ENCODE data around the gene ZCRB1. TPM values are rescaled to one million over a fixed set of nuclear protein-coding genes. Genes with fewer than 3 reads are reported as not detected.

ZCRB1 gene
- total and polyA plus RNA-seq, 7 donors = 25.0 to 63.1 (median 38.4) TPM

DNA sequence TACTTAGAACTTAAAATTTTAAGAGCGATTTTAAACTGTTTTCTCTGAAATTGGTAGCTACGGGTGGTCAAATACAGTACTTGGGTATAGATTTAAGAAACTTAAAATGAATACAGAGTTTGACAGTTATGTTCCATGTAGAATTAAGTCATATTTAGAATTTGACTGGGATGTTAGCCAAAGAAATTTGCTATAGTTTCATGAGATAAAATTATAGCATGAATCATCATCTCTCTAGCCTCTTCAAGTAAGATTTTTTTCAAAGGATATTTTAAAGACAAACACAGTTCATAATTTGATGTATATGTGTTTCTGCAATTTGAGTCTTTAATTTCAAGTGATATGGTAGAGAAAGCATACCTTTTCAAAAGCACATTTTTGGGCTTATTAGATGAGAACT, 41.0 kb downstream of the ZCRB1 start:
- no peaks in the 10 kb centered on the region for H3K9me3 ChIP-seq
- H3K27ac ChIP-seq = no peak overlapping the region
- no peak for DNase-seq
- no peak overlapping the region for H3K4me3 ChIP-seq
- WGBS, 2 donors = 89 to 90% methylated on average over 2 of the region's 2 CpGs
- no peaks in the 10 kb centered on the region for H3K36me3 ChIP-seq
- intact Hi-C loops (cut with DNase I) = no loop called here
- TF ChIP-seq POLR2A (IDR thresholded peaks at IDR 0.05) = no peak
- H3K27me3 ChIP-seq = no peaks in the 10 kb centered on the region
- no peaks in the 10 kb centered on the region for H3K4me1 ChIP-seq

DNA sequence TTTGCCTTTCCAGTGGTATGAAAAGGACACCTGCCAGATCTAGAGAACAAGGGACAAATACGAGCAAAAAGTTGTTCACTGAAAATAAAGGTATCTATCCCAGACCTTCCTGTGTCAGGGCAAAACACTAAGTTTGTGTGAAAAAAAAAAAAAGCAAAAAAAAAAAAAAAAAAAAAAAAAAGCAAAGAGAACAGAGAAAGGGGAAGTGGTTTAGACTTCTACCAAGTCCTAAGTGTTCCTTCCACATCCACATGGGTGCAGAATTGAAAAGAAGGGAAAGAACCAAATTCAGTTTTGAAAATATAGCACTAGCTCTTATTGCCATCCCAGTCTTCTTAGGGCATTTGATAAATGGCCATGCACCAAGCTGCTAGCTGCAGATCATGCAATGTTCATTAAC, 41.7 kb downstream of the ZCRB1 start:
- intact Hi-C loops (cut with DNase I) = no loop called here
- H3K9me3 ChIP-seq = no peaks in the 10 kb centered on the region
- H3K27me3 ChIP-seq = no peaks in the 10 kb centered on the region
- 56 to 80% methylated on average over 1 of the region's 1 CpG for WGBS, 2 donors
- no peak overlapping the region for H3K4me3 ChIP-seq
- H3K36me3 ChIP-seq = no peaks in the 10 kb centered on the region
- H3K4me1 ChIP-seq = no peaks in the 10 kb centered on the region
- H3K27ac ChIP-seq = no peak overlapping the region
- TF ChIP-seq EP300 (IDR thresholded peaks at IDR 0.05) (no peak), POLR2A (IDR thresholded peaks at IDR 0.05) (no peak), POLR2AphosphoS5 (IDR thresholded peaks at IDR 0.05) (no peak)
- TF ChIP-seq, protein P1, sequence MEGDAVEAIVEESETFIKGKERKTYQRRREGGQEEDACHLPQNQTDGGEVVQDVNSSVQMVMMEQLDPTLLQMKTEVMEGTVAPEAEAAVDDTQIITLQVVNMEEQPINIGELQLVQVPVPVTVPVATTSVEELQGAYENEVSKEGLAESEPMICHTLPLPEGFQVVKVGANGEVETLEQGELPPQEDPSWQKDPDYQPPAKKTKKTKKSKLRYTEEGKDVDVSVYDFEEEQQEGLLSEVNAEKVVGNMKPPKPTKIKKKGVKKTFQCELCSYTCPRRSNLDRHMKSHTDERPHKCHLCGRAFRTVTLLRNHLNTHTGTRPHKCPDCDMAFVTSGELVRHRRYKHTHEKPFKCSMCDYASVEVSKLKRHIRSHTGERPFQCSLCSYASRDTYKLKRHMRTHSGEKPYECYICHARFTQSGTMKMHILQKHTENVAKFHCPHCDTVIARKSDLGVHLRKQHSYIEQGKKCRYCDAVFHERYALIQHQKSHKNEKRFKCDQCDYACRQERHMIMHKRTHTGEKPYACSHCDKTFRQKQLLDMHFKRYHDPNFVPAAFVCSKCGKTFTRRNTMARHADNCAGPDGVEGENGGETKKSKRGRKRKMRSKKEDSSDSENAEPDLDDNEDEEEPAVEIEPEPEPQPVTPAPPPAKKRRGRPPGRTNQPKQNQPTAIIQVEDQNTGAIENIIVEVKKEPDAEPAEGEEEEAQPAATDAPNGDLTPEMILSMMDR (IDR thresholded peaks at IDR 0.05) = no peak
- DNase-seq = no peak

DNA sequence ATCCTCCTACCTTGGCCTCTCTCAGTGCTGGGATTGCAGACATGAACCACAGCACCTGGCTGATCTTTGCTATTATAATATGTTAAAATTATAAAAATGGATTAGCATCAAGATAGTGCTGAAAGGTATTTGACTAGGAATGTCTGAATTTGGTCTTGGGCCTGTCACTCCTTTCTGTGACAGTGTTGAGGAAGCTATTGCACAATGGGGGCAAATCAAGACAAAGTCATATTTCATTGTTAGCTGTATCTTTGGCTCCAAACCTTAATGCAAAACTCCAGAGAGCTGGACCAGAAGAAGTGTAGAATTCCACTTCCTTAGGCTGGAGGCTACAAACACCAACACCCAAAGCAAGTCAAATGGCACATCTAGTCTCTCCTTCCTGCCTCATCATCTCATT, 42.2 kb downstream of the ZCRB1 start:
- intact Hi-C loops (cut with DNase I) = no loop called here

DNA sequence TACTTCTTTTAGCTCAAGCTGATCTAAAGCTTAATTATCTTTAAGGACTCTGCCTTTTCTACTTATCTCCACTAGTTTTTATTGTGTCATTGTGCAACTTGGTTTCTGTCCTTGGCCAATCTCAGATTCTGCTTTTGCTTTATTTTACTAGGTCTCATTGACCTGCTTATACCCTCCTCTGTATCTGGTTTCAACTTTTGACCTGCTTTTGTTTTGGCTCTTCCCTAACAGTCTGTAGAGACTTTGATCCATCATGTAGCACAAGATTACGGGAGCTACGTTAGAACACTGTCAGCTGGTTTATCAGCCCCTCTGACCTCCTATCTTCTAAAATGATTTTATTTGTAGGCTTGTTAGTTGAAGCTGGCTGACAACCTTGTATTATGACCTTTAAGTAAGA, 43.6 kb downstream of the ZCRB1 start:
- no peak for TF ChIP-seq EP300 (IDR thresholded peaks at IDR 0.05)
- TF ChIP-seq POLR2A (IDR thresholded peaks at IDR 0.05) = no peak
- TF ChIP-seq POLR2AphosphoS5 (IDR thresholded peaks at IDR 0.05) = no peak
- TF ChIP-seq, protein P1 (IDR thresholded peaks at IDR 0.05) = no peak
- H3K36me3 ChIP-seq = no peaks in the 10 kb centered on the region
- no peak overlapping the region for H3K27ac ChIP-seq
- WGBS, 2 donors = 28 to 68% methylated on average over 2 of the region's 2 CpGs
- no peak for DNase-seq
- H3K4me3 ChIP-seq = no peak overlapping the region
- H3K4me1 ChIP-seq = no peaks in the 10 kb centered on the region
- intact Hi-C loops (cut with DNase I) = no loop called here
- no peaks in the 10 kb centered on the region for H3K27me3 ChIP-seq
- no peaks in the 10 kb centered on the region for H3K9me3 ChIP-seq

More for the DNA sequence above, 42.2 kb downstream of the ZCRB1 start:
- TF ChIP-seq EP300 (IDR thresholded peaks at IDR 0.05) (no peak), POLR2AphosphoS5 (IDR thresholded peaks at IDR 0.05) (no peak)
- no peak overlapping the region for H3K27ac ChIP-seq
- no peaks in the 10 kb centered on the region for H3K27me3 ChIP-seq
- no peaks in the 10 kb centered on the region for H3K36me3 ChIP-seq
- no peak overlapping the region for H3K4me3 ChIP-seq
- no peak for DNase-seq
- no peaks in the 10 kb centered on the region for H3K4me1 ChIP-seq
- no peaks in the 10 kb centered on the region for H3K9me3 ChIP-seq

DNA sequence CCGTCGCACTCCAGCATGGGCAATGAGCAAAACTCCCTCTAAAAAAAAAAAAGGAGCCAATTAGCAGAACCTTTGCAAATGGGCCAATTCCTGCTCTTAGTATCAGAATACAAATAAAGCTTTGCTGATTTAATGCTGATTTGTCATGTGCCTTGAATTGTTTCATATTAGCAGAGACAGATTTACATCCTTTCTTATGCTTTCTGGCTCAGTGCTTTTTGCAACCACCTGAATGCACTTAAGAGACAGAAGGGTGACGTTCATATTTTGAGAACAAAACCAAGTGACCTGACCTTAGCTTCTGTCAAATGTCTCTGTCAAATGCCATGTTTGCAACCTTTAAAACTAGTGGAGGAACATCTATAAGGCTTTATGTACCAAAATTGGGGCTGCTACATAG, 44.0 kb downstream of the ZCRB1 start:
- intact Hi-C loops (cut with DNase I) = no loop called here
- Histone ChIP-seq H3K4me3 (no peak overlapping the region), H3K9me3 (no peaks in the 10 kb centered on the region), H3K27me3 (no peaks in the 10 kb centered on the region), H3K27ac (no peak overlapping the region), H3K36me3 (no peaks in the 10 kb centered on the region), H3K4me1 (no peaks in the 10 kb centered on the region)
- 80 to 88% methylated on average over 3 of the region's 3 CpGs for WGBS, 2 donors
- DNase-seq = no peak
- TF ChIP-seq, protein P1 (IDR thresholded peaks at IDR 0.05) = no peak
- TF ChIP-seq POLR2A (IDR thresholded peaks at IDR 0.05) (no peak), EP300 (IDR thresholded peaks at IDR 0.05) (no peak), POLR2AphosphoS5 (IDR thresholded peaks at IDR 0.05) (no peak)

DNA sequence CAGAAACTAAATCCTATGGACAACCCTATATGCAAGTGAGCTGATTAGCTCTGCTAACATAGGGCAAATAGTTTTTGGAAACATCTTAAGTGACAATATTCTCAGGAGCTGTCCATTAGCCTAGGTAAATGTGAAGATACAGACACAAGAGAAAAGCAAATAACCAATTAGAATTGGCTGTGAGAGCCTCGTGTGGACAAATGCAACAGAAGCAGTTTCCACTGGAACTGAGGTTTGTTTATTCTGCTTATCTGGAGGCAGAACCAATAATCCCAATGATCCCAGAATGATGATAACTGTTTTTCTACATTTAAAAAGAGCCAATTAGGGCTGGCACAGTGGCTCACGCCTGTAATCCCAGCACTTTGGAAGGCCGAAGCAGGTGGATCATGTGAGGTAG, 44.6 kb downstream of the ZCRB1 start:
- no peak for DNase-seq
- 27 to 55% methylated on average over 3 of the region's 3 CpGs for WGBS, 2 donors
- Histone ChIP-seq H3K9me3 (no peaks in the 10 kb centered on the region), H3K4me3 (no peak overlapping the region), H3K27ac (no peak overlapping the region), H3K4me1 (no peaks in the 10 kb centered on the region), H3K36me3 (no peaks in the 10 kb centered on the region), H3K27me3 (no peaks in the 10 kb centered on the region)
- TF ChIP-seq, protein P1 (IDR thresholded peaks at IDR 0.05) = no peak
- no peak for TF ChIP-seq POLR2AphosphoS5 (IDR thresholded peaks at IDR 0.05)
- no peak for TF ChIP-seq EP300 (IDR thresholded peaks at IDR 0.05)
- TF ChIP-seq POLR2A (IDR thresholded peaks at IDR 0.05) = no peak
- intact Hi-C loops (cut with DNase I) = no loop called here
